NOMO-1 treated with dmso at 0.1 percent for 144 hours (cell line): ENCODE measurements around the gene OXA1L.
"Not testable (repeated sequence)": the region's sequence is repeated elsewhere in the genome, so short reads cannot be mapped to it uniquely, and the experiment has no call there.

Experiments
- DNase-seq: peaks from one replicate; lab custom pipeline; 2025; ENCODE audit not compliant: unreplicated experiment; lab: John Stamatoyannopoulos, UW

The OXA1L gene

DNA sequence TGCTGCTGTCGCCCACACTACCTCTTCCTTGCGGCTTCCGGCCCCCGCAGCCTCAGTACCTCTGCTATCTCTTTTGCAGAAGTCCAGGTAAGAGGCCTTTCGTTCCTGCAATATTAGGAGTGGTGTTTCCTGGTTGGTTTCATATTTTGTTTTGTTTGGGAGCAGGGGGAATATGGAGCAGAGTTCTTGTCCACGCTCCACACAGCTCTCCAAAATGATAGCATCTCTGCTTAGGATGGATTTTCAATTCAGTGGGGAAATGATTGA lies 768 bp downstream of the OXA1L start:
- no peak for DNase-seq

- no peak for DNase-seq
Observed at GRCh38 chr14:22768947-22769346, 2.5 kb downstream of the OXA1L start.

DNA sequence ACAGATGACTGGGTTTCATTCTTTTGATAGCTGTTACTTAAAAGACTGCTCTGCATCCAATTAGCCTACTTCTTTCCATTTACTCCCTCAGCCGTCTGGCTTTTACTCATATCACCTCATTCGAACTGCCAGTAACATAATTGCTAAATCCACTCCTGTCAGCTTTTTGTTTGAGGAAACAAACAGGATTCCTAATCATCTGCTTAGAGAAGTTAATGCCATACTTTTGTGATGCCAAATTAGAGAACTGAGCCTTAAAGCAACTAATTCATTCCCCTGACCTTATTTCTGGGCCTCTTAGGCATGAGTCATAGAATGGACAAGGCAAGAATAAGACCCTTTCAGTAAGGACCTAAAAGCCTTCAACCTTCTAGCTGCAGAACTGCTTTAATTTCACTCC lies 2.9 kb downstream of the OXA1L start:
- DNase-seq, result no peak

- no peak for DNase-seq
Observed at GRCh38 chr14:22770481-22771187, 4.1 kb downstream of the OXA1L start.

DNA sequence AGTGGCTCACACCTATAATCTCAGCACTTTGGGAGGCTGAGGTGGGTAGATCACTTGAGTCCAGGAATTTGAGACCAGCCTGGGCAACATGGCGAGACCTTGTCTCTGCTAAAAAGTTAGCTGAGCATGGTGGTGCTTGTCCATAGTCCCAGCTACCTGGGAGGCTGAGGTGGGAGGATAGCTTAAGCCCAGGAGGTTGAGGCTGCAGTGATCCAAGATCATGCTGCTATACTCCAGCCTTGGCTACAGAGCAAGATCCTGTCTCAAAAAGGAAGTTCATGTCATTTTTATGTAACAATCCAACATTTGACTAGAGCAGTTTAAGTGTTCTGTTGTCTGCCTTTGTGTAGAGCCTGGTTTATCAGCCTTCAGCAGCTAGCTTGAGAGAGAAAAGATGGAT lies 6.2 kb downstream of the OXA1L start:
- DNase-seq, result no peak

DNA sequence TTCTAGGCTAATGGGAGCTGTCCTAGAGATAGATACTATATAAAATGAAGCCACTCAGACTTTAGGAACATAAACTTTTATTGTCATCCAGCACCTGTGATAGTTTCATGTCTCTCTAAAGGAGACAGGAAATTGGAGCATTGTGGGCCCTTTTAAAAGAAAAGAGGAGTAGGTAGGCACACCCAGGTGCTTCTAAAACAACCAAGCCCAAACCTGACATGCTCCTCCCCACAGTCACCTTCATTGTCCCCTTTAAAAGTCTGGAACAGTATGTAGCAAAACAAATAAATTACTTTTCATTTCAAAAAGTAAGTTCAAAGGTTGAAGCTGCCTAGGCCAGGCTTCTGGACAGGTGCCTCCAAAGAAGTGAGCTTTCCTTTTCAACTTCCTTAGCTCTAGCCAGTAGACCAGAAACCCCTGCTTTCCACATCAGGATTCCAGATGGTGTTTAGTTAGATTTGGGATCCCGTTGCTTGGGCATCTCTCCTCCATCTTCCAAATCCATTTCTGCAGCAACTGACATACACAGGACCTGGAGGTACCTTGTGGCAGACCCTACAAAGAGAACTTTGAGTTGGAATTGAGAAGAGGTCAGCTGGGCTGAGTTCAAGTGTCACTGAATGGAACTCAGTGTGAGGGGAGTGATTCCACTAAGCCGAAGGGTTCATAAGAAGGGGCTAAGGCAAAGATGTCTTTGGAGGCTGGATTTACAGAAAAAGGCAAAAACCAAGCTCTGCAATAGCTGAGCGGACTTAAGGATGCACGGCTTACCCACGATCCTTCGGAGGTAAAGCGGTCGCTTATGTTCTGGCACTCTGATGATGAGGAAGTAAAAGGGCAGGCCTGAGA lies 6.9 kb downstream of the OXA1L start:
- no peak for DNase-seq

GRCh38 chr14:22774011-22774706 lies 7.7 kb downstream of the OXA1L start:
- DNase-seq, result no peak

DNA sequence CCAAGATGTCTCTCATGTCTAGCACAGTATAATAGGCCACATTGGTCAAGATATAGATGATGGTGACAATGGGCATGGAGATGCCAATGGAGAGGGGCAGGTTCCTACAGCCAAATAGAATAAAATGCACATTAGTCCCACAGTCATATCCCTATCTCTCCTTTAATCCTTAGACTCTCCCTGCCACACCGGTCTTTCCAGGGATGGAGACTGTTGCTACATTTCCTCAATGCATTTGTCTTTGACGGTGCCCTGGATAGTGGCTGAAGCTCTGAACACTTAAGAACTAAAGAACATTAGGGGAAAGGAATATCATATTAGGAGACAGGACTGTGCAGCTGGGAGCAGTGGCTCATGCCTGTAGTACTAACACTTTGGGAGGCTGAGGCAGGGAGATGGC lies 9.7 kb downstream of the OXA1L start:
- no peak for DNase-seq

DNA sequence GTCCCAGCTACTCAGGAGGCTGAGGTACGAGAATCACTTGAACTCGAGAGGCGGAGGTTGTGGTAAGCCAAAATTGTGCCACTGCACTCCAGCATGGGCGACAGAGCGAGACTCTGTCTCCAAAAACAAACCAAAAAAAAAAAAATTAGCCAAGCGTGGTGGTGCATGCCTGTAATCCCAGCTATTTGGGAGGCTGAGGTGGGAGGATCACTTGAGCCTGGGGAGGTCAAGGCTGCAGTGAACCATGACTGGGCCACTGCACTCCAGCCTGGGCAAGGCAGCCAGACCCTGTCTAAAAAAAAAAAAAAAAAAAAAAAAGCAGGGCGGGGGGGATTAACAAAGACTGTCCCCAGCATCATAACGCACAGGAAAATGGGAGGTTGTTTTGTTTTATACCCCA lies 10.4 kb downstream of the OXA1L start:
- DNase-seq, result not testable (repeated sequence)

- DNase-seq, result no peak
Observed at GRCh38 chr14:22778084-22778483, 11.6 kb downstream of the OXA1L start.

DNA sequence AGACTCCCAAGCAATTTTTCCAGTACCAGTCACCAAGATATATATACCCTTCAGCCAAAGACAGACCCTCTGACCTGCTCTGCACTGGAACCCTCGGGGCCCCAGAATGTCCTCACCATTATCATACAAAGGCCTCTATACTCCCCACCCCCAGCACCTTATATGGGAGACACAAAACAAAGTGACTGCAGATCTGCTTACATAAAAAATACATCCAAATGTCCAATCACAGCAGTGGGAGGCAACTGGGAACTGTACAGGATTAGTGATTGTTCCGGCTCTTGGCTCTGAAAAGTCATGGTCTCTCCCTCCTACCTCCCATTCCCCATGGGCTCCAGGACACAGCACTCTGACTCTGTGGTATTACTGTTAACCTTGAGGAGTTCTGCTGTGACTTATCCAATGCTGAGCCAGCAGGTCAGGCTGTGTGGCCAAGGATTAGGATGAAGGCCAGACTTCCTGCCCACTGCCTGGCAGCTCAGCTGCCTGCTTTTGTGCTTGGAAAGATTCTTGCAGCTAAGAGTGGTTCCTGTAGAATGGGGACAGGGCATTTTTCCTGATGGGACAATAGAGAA lies 13.7 kb downstream of the OXA1L start:
- DNase-seq, result no peak

DNA sequence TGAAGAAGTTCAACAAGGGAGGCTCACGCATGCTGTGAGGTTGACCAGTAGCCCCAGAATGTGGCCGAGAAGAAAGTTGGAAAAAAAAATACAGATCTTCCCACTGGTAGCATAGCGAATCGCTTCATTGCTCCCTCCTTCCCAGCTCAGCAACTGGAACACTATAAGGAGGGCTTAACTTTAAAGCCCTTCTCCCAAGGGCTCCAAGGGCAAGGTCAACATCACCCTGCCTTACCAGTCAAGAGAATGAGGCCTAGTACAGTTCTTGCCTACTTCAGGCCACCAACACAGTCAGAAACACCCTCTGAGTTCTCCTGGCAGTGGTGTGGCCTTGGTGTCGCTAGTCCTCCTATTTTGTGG lies 14.4 kb downstream of the OXA1L start:
- DNase-seq, result no peak

DNA sequence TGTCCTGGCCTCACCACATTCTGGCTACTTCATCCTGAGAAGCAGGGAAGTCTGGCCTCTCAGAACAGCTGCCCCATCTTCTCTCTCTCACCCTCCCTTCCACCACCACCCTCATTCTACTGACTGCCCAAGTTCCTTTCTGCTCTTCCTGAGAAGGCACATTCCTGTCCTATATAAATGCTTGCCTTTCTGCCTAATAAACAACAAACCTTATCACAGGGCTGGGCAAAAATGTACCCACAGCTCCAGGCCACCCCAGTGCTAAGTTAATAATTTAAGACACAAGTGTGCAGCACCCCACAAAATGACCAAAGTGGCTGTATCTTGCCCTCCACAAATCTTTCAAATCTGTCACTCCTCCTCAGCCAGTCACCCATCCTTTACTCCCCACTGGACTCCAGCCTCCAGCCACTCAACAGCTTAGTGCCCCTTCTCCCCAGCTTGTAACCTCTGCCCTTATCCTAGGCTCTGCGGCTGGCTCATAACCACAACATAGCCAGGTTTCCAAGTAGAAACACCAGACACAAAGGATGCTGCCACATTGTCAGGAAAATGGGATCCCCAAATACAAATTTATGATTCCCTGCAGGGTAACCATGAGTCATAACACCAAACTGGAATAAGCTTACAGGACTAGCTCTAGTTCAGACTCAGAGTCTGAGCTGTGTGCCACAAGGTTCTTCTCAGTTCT lies 15.0 kb downstream of the OXA1L start:
- DNase-seq, result no peak

GRCh38 chr14:22786685-22787084 lies 20.2 kb downstream of the OXA1L start:
- no peak for DNase-seq

DNA sequence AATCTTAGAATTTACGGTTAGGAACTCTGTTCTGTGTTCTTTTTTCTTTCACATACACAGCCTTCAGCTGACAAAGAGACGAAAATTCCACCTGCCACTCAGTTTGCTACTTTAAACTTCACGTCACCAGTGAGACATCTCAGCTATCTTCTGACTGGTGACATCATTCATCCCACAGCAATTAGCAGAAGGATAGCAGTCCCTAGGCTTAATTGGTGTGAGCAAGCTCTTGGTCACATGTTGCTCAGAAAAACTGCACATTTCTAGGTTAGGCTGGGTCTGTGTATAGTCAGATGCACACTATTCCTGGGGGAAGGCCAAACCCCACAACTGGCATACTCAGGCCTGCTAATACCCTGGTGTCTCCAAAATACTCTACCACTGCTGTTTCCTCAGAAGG lies 24.8 kb downstream of the OXA1L start:
- no peak for DNase-seq

- no peak for DNase-seq
Observed at GRCh38 chr14:22792158-22792557, 25.7 kb downstream of the OXA1L start.

DNA sequence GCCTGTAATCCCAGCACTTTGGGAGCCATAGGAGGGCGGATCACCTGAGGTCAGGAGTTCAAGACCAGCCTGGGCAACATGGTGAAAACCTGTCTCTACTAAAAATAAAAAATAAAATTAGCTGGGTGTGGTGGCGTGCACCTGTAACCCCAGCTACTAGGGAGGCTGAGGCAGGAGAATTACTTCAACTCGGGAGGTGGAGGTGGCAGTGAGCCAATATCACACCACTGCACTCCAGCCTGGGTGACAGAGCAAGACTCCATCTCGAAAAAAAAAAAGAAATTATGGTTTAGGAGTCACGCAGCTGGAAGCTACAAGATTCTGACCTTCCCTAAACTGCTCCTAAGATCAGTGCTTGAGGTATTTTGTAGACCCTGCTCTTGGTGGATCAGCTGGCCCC lies 27.1 kb downstream of the OXA1L start:
- not testable (repeated sequence) for DNase-seq

DNA sequence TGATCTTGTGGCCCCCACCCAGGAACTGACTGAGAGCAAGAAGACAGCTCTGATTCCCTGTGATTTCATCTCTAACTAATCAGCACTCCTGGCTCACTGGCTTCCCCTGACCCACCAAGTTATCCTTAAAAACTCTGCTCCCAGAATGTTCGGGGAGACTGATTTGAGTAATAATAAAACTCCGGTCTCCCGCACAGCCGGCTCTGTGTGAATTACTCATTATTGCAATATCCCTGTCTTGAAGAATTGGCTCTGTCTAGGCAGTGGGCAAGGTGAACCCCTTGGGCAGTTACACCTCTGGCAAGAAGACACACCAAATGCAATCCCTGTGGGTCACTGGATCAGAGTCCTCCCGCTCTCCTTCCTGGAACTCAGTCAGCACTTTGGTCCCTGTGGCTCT lies 27.5 kb downstream of the OXA1L start:
- no peak for DNase-seq

GRCh38 chr14:22794551-22794951 lies 28.1 kb downstream of the OXA1L start:
- DNase-seq, result no peak

DNA sequence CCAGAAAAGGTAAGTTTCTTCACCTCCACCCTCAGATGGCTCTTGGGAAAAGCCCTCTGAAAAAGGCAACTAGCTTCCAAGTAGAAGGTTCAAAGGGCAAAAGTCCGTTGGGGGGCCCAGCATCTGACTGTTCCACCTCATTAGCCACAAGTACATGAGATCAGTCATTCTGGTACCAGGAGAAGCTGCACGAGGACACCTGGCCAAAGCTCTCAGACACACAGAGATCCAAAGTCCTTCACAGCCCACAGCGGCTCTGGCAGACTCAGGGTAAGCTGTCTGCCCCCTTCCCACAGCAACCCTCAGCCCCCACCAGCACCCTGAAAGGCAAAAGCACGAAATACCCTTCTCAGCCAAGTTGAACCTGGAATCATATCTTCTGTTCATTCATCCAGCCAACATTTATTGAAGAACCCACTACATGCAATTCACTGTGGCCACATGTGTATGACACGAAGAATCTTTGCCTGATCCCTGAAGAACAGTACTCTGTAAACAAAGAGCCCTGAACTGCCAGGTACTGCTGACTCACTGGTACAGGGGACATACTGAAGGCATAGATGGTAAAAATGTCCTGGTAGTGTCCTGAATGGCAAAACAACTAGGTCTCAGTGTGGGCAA lies 29.7 kb downstream of the OXA1L start:
- DNase-seq, result no peak
